IPS DF 6.9 (cell line): ENCODE data around the gene EHF.
"Not testable (repeated sequence)": the region's sequence is repeated elsewhere in the genome, so short reads cannot be mapped to it uniquely, and the experiment has no call there.

Experiments
- DNase-seq: peaks from one replicate; pipeline ENCODE4 v3.0.0-alpha.2; 2013; ENCODE audit warnings: low read depth, low spot score
- H3K27ac ChIP-seq: one replicate; pipeline ENCODE4 v1.5.1; 2013; ENCODE audit warnings: low read length, control low read depth
- H3K27me3 ChIP-seq: 2 replicates; pipeline ENCODE4 v1.6.1; 2013; ENCODE audit warnings: mild to moderate bottlenecking, low read length; ENCODE audit not compliant: control insufficient read depth, insufficient read depth
- H3K36me3 ChIP-seq: 2 replicates; pipeline ENCODE4 v1.6.1; 2013; ENCODE audit warnings: low read length; ENCODE audit not compliant: control insufficient read depth, insufficient read depth
- H3K4me1 ChIP-seq: 2 replicates; pipeline ENCODE4 v1.6.1; 2013; ENCODE audit warnings: low read length; ENCODE audit not compliant: control insufficient read depth, insufficient read depth
- H3K4me3 ChIP-seq: 2 replicates; pipeline ENCODE4 v1.5.1; 2013; ENCODE audit warnings: mild to moderate bottlenecking, low read length
- H3K9me3 ChIP-seq: 2 replicates; pipeline ENCODE4 v1.6.1; 2013; ENCODE audit warnings: low read length, inconsistent platforms; ENCODE audit not compliant: control insufficient read depth, insufficient read depth
- WGBS: extraction: QIAGEN DNeasy Blood & Tissue Kit; methylation state at CpG from one replicate; pipeline ENCODE4 v1.1.7; 2013; ENCODE audit warnings: mixed read lengths, missing lambda C conversion rate; ENCODE audit not compliant: insufficient read length, insufficient coverage; 5-methylcytosine and 5-hydroxymethylcytosine counted together

The EHF gene

DNA sequence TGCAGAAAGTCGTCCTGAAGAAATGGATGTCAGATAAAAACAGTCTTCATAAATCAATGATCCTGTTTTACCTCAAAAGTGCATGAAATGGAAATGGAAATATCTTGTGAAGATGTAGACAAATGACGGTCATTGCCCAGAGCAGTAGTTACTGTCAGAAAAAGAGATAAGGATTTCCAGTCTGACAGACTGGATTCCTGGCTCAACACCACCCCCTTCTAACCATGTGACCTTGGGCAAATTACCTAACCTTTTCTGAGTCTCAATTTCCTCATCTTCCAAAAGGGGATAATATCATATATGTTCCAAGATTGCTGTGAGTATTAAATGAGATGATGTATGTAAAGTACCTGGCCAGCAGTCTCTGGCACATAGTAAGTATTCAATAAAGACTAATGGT, 32.9 kb upstream of the EHF start:
- no peaks in the 10 kb centered on the region for H3K9me3 ChIP-seq
- DNase-seq = no peak
- no CpG with 5 or more reads among the region's 2 CpGs for WGBS
- H3K4me1 ChIP-seq = no peaks in the 10 kb centered on the region
- no peaks in the 10 kb centered on the region for H3K36me3 ChIP-seq
- H3K27me3 ChIP-seq = no peaks in the 10 kb centered on the region
- no peak overlapping the region for H3K27ac ChIP-seq
- no peak overlapping the region for H3K4me3 ChIP-seq

DNA sequence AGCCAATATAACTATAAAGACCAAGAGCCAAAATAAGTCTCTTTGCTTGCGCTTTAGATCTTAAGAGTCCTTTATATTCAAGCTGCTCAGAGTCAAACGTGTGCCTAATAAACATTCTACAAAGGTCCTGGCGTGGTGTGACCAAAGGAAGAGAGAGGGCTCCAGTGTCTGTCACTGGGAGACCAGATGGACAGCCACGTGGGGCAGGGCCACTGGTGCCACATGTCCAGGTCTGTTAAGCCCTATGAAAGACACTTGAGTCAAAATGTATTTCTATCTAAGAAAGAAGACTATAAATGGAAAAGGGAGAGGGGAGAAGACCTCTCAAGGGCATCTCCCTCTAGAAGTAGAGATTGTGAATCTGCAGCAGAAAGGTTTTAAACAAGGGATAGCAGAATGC, 32.2 kb upstream of the EHF start:
- no peaks in the 10 kb centered on the region for H3K9me3 ChIP-seq
- WGBS = no CpG with 5 or more reads among the region's 4 CpGs
- no peaks in the 10 kb centered on the region for H3K36me3 ChIP-seq
- DNase-seq = no peak
- H3K27ac ChIP-seq = no peak overlapping the region
- no peak overlapping the region for H3K4me3 ChIP-seq
- H3K4me1 ChIP-seq = no peaks in the 10 kb centered on the region
- H3K27me3 ChIP-seq = no peaks in the 10 kb centered on the region

DNA sequence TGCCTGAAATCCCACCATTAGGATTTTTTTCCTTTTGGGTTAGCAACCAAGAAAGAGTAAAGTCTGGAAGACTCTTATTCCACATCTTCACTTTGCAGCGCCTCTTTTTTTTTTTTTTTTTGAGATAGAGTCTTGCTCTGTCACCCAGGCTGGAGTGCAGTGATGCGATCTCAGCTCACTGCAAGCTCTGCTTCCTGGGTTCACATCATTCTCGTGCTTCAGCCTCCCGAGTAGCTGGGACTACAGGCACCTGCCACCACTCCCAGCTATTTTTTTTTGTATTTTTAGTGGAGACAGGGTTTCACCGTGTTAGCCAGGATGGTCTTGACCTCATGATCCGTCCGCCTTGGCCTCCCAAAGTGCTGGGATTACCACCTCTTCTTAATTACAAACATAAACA, 31.7 kb upstream of the EHF start:
- not testable (repeated sequence) for DNase-seq, H3K36me3 ChIP-seq, H3K27me3 ChIP-seq, H3K4me1 ChIP-seq, H3K27ac ChIP-seq, H3K4me3 ChIP-seq, H3K9me3 ChIP-seq
- WGBS = no CpG with 5 or more reads among the region's 7 CpGs

DNA sequence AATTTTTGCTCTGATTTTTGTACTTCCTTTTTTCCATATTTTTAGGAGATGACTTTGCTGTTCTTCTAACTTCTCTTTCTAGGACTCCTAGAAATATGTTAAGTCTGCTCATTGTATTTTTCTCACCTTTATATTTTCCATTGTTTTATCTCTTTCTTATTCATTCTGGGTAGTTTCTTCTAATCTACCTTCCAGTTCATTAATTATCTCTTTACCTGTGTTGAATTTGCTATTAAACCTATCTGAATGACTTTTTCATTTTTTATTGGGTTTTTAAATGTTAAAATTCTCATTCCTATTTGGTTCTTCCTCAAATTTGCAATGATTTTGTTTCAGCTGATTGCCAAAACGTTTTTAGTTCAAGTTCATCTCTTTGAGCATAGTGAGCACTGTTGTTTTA, 27.8 kb upstream of the EHF start:
- H3K9me3 ChIP-seq = no peaks in the 10 kb centered on the region
- no peaks in the 10 kb centered on the region for H3K36me3 ChIP-seq
- DNase-seq = no peak
- H3K4me3 ChIP-seq = no peak overlapping the region
- H3K27ac ChIP-seq = no peak overlapping the region
- H3K27me3 ChIP-seq = no peaks in the 10 kb centered on the region
- no CpG with 5 or more reads among the region's 1 CpG for WGBS
- H3K4me1 ChIP-seq = no peaks in the 10 kb centered on the region

DNA sequence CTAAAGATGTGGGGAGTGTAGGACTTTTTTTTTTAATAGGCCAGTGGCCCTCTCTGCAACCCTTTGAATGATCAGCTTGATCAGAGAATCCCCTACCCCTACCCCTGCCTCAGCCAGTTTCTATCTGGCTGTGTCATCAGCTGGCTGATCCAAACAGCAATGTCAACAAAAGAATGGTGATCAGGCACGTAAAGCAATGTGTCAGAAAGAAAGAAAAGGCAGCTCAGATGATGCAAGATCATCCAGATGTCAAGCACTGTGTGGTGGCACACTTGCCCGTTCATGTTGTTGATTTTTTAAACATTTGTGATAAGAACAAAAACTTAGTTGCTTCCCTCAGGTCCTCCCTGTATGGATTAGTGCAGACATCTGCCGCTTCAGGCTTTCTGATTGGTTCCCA, 26.3 kb upstream of the EHF start:
- no peaks in the 10 kb centered on the region for H3K27me3 ChIP-seq
- no peaks in the 10 kb centered on the region for H3K4me1 ChIP-seq
- H3K9me3 ChIP-seq = no peaks in the 10 kb centered on the region
- WGBS = no CpG with 5 or more reads among the region's 3 CpGs
- no peak overlapping the region for H3K4me3 ChIP-seq
- H3K36me3 ChIP-seq = no peaks in the 10 kb centered on the region
- no peak overlapping the region for H3K27ac ChIP-seq
- DNase-seq = no peak

DNA sequence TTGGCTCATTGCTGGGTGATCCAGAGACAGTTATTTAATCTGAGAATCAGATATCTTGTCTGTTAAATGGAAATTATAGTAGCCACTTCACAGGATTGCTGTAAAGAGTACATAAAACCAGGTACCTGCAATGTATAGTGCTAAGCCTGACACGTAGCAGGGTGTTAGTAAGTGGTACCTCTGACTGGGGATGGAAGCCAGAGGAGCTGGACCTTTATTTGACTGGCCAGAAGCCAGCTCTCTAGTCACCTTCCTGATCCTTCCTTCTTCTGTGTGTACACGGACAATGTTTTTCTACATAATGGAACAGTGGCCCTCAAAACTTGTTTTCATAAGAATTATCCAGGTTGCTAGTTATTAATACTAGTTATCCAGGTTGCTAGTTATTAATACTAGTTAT, 25.5 kb upstream of the EHF start:
- Histone ChIP-seq H3K36me3 (no peaks in the 10 kb centered on the region), H3K4me1 (no peaks in the 10 kb centered on the region), H3K4me3 (no peak overlapping the region), H3K9me3 (no peaks in the 10 kb centered on the region), H3K27me3 (no peaks in the 10 kb centered on the region), H3K27ac (no peak overlapping the region)
- no CpG with 5 or more reads among the region's 2 CpGs for WGBS
- DNase-seq = no peak

DNA sequence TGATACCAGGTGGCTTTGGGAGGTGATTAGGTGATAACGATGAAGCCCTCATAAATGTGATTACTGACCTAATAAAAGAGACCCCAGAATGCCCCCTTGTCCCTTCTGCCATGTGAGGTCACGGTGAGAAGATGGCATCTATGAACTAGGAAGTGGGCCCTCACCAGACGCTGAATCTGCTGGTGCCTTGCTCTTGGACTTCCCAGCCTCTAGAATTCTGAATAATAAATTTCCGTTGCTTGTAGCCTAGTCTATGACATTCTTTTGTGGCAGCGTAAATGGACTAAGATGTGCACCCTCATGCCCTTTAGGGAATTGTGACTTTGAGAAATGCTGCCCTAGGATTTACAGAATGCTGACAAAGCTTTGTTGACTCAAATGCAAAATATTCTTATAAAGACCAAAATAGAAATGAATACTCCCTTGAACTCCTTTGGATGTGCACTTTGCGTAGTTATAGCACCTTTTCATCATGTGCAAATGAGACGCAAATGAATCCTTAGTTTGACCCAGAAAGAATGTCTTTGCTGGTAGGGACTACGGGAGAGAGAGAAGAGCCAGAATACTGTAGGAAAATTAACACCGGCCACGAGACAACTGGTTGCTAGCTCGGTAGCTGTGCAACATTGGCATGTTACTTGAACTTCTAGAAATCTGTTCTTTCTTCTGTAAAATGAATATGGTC, 24.8 kb upstream of the EHF start:
- H3K27me3 ChIP-seq = no peaks in the 10 kb centered on the region
- H3K9me3 ChIP-seq = no peaks in the 10 kb centered on the region
- DNase-seq = no peak
- no peak overlapping the region for H3K4me3 ChIP-seq
- H3K27ac ChIP-seq = no peak overlapping the region
- WGBS = no CpG with 5 or more reads among the region's 11 CpGs
- H3K36me3 ChIP-seq = no peaks in the 10 kb centered on the region
- no peaks in the 10 kb centered on the region for H3K4me1 ChIP-seq

DNA sequence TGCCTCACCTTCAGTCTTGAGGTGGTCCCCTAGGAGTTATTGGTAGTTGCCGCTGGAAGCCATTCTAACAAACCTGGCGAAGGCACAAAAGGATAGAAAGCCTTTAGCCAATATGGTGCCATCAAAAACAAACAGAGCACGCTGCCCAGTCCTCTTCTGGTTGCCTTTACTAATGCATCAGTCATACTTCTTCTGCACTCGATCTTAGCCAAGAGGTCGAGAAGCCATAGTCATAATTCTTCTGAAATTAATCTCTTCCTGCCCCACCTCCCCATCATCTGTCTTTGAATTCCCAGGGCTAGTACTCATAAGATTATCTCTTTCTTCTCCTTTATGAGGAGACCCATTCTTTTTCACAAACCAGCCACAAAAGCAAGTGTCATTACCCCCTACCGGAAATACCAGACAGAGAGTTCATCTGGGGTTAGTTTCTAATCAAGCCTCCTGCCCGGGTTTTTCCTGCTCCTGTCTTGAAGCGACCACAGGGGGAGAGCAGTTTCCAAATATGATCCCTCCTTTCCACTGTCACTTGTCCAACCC, 21.4 kb upstream of the EHF start:
- H3K9me3 ChIP-seq = no peaks in the 10 kb centered on the region
- H3K27ac ChIP-seq = no peak overlapping the region
- H3K4me3 ChIP-seq = no peak overlapping the region
- H3K4me1 ChIP-seq = no peaks in the 10 kb centered on the region
- no CpG with 5 or more reads among the region's 8 CpGs for WGBS
- no peaks in the 10 kb centered on the region for H3K27me3 ChIP-seq
- no peak for DNase-seq
- H3K36me3 ChIP-seq = no peaks in the 10 kb centered on the region

DNA sequence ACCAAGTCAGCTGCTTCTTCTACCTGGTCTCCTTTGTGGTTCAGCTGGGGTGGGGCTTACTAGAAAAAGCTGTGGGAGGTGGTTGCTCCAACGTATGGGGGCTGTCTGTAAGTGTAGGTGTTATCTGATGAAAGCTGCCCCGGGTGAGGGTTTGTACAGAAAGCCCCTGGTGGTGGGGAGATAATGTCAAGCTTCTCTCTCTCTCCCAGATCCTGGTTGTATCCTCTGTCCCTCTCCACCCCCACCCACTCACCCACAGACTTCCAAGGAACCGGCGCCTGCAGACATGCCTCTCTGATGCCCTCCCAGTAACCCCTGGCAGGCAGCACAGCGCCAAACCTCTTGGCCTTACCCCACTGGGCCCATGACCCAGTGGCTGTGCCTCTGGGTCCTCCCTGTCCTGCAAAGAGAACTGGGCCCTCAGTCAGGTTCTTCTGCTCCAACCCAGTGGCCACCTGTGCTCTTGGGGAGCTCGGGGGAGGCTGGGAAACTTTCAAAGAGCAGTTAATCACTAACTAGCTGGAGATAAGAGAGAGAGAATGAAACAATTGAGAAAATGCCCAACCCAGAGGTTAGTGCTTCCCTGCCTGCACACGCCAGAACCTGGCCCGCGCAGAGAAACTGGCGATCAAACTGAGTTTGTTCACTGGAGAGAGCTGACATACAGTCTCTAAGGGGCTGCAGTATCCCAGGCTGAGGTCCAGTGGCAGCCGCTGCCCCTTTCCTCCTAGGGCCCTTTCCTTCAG, 20.4 kb upstream of the EHF start:
- Histone ChIP-seq H3K4me1 (no peaks in the 10 kb centered on the region), H3K36me3 (no peaks in the 10 kb centered on the region), H3K27ac (no peak overlapping the region), H3K4me3 (no peak overlapping the region), H3K27me3 (no peaks in the 10 kb centered on the region), H3K9me3 (no peaks in the 10 kb centered on the region)
- no peak for DNase-seq
- WGBS = no CpG with 5 or more reads among the region's 11 CpGs

DNA sequence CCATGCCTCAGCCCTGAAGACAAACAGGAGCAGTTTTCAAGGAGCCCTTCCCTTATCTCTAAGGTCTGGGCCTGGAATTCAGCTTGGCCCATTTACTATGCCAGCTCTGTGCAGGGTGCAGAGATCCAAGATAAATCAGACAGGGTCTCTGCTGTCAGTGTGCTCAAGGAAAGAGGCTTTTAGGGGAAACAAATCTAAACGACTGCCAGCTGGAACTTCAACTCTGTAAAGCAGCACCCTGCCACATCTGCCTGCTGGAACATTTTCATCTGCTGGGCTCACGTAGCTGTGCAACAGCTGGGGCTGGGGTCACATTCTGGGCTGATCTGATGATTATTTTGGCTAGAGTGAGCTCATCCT, 19.8 kb upstream of the EHF start:
- no peak for DNase-seq
- Histone ChIP-seq H3K4me1 (no peaks in the 10 kb centered on the region), H3K27ac (no peak overlapping the region), H3K4me3 (no peak overlapping the region), H3K36me3 (no peaks in the 10 kb centered on the region), H3K27me3 (no peaks in the 10 kb centered on the region), H3K9me3 (no peaks in the 10 kb centered on the region)
- WGBS = no CpG with 5 or more reads among the region's 2 CpGs

DNA sequence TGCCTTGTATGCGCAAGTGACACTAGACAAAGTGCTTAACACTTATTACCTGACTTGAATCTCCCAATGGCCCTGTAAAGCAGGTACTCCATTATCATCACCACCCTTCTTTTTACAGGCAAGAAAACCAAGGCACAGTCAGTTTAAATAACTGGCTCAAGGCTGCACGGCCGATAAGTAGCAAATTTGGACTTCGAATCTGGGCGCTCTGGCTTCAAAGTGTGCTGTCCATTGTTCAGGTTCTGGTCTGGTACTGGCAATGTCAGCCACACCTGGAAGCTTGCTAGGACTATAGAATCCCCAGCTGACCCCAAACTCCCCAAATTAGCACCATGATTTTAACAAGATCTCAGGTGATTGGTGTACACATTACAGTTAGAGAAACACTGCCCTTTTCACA, 19.3 kb upstream of the EHF start:
- Histone ChIP-seq H3K27me3 (no peaks in the 10 kb centered on the region), H3K36me3 (no peaks in the 10 kb centered on the region), H3K4me1 (no peaks in the 10 kb centered on the region), H3K4me3 (no peak overlapping the region), H3K9me3 (no peaks in the 10 kb centered on the region), H3K27ac (no peak overlapping the region)
- no peak for DNase-seq
- WGBS = no CpG with 5 or more reads among the region's 5 CpGs
